KBM-7 (cell line): Measurements from ENCODE around the gene RHCE.
"Not testable (repeated sequence)": the region's sequence is repeated elsewhere in the genome, so short reads cannot be mapped to it uniquely, and the experiment has no call there.

Experiments used
- DNase-seq: peaks from one replicate; pipeline ENCODE4 v3.0.0-alpha.2; 2015
- in situ Hi-C: fragments of 300-500 bp; cut with MboI; formaldehyde crosslinking; loops from 2 replicates; pipeline ENCODE4 v1.14.3; 2020; ENCODE audit warnings: low sequenced_read_pairs, low pct_unique_long_range_greater_than_20kb, mixed read lengths

The RHCE gene

GRCh38 chr1:25360596-25361581, 59.7 kb downstream of the RHCE start:
- in situ Hi-C loops, result no loop called here
- DNase-seq, result no peak

- in situ Hi-C loops, result no loop called here
- no peak for DNase-seq
These were observed 63.8 kb downstream of the RHCE start for GRCh38 chr1:25356848-25357247.

- DNase-seq, result no peak
- in situ Hi-C loops, result no loop called here
These were observed 64.2 kb downstream of the RHCE start for GRCh38 chr1:25356441-25356840.

- DNase-seq, result no peak
- in situ Hi-C loops, result no loop called here
These were observed 64.7 kb downstream of the RHCE start for GRCh38 chr1:25355841-25356395.

- no peak for DNase-seq
- in situ Hi-C loops, result no loop called here
These were observed 71.0 kb downstream of the RHCE start for GRCh38 chr1:25349606-25350005.

GRCh38 chr1:25347556-25347955, 73.1 kb downstream of the RHCE start:
- in situ Hi-C loops, result no loop called here
- no peak for DNase-seq

GRCh38 chr1:25343872-25344271, 76.8 kb downstream of the RHCE start:
- in situ Hi-C loops, result no loop called here
- no peak for DNase-seq

GRCh38 chr1:25342846-25343245, 77.8 kb downstream of the RHCE start:
- in situ Hi-C loops, result no loop called here
- DNase-seq, result no peak

- in situ Hi-C loops, result no loop called here
- no peak for DNase-seq
These were observed 78.9 kb downstream of the RHCE start for GRCh38 chr1:25341746-25342145.

- DNase-seq, result no peak
- in situ Hi-C loops, result no loop called here
These were observed 81.6 kb downstream of the RHCE start for GRCh38 chr1:25338986-25339385.

GRCh38 chr1:25338188-25338981, 82.2 kb downstream of the RHCE start, which contains the start of gene TMEM50A:
TMEM50A (plus strand) TSS chr1:25338334; CDS start chr1:25340487, 2,153 bp downstream.
- in situ Hi-C loops, result no loop called here

GRCh38 chr1:25337483-25338187, 83.0 kb downstream of the RHCE start:
- peak; percentile 38 for DNase-seq
- in situ Hi-C loops, result not testable (repeated sequence)

More at GRCh38 chr1:25338188-25338981, 82.2 kb downstream of the RHCE start, which contains the start of gene TMEM50A:
- DNase-seq, result peak; percentile 92

GRCh38 chr1:25336922-25337354, 83.7 kb downstream of the RHCE start:
- peak; percentile 50 for DNase-seq
- in situ Hi-C loops, result not testable (repeated sequence)

- peak; percentile 40 for DNase-seq
- in situ Hi-C loops, result not testable (repeated sequence)
These were observed 90.7 kb downstream of the RHCE start for GRCh38 chr1:25329950-25330349.

GRCh38 chr1:25329336-25329735, 91.3 kb downstream of the RHCE start:
- DNase-seq, in situ Hi-C loops: not testable (repeated sequence)

- in situ Hi-C loops, DNase-seq: not testable (repeated sequence)
These were observed 91.8 kb downstream of the RHCE start for GRCh38 chr1:25328791-25329185.

GRCh38 chr1:25327864-25328790, 92.5 kb downstream of the RHCE start:
- in situ Hi-C loops, DNase-seq: not testable (repeated sequence)

GRCh38 chr1:25324407-25324806, 96.2 kb downstream of the RHCE start:
- in situ Hi-C loops, DNase-seq: not testable (repeated sequence)
